B cell (primary cell): Measurements from ENCODE around the gene SWT1. TPM values are rescaled to one million over a fixed set of nuclear protein-coding genes. Genes with fewer than 3 reads are reported as not detected.
"Not testable (repeated sequence)": the region's sequence is repeated elsewhere in the genome, so short reads cannot be mapped to it uniquely, and the experiment has no call there.

Experiments used
- ATAC-seq: fragments of 200-7000 bp; cut with Tn5 transposase; one replicate; pipeline ENCODE4 v1.10.0; 2021; ENCODE audit warnings: low read depth, mild to moderate bottlenecking, moderate number of reproducible peaks, moderate library complexity
- CTCF ChIA-PET: fragments of 350-600 bp; sonication (Branson Sonifier 250); formaldehyde crosslinking; loops from one replicate; lab custom pipeline; 2021; ENCODE audit warnings: antibody characterized with exemption, inconsistent platforms; lab: Charles Lee
- POLR2A ChIA-PET: fragments of 350-600 bp; sonication (Branson Sonifier 250); formaldehyde crosslinking; loops from one replicate; lab custom pipeline; 2021; ENCODE audit warnings: antibody characterized with exemption; lab: Charles Lee
- DNase-seq: peaks from one replicate; pipeline ENCODE4 v3.0.0; 2013
- H2AFZ ChIP-seq: 2 replicates; pipeline ENCODE4 v1.6.1; 2012; ENCODE audit warnings: mild to moderate bottlenecking, low read depth, low read length; ENCODE audit not compliant: insufficient read depth, poor library complexity, severe bottlenecking
- H3K27ac ChIP-seq, 2 donors: 1 replicate in 1 of 2; 2 replicates in 1 of 2; pipeline ENCODE4 v1.5.1; 2012 to 2013; ENCODE audit warnings: low read length in 2 of 2, mild to moderate bottlenecking in 2 of 2, moderate library complexity in 1 of 2
- H3K27me3 ChIP-seq, 4 experiments: fragments of 200-600 bp in 1 of 4; sonication (generic) in 1 of 4; replicated peaks in 1 of 4; 1 replicate in 2 of 4; 2 replicates in 2 of 4; pipeline versions ENCODE4 v1.6.1 to v1.7.0; 2013 to 2016; ENCODE audit warnings: low read length in 3 of 4, mild to moderate bottlenecking in 2 of 4, mixed read lengths in 1 of 4, moderate library complexity in 1 of 4; ENCODE audit not compliant: insufficient read depth in 4 of 4, control insufficient read depth in 3 of 4; ENCODE audit errors: control extremely low read depth in 1 of 4
- H3K36me3 ChIP-seq, 2 experiments: replicated peaks in 1 of 2; 1 replicate in 1 of 2; 2 replicates in 1 of 2; pipeline versions ENCODE4 v1.6.1 to v1.7.1; 2013; ENCODE audit warnings: low read length in 1 of 2; ENCODE audit not compliant: insufficient read depth in 2 of 2, control insufficient read depth in 1 of 2; ENCODE audit errors: control extremely low read depth in 1 of 2, extremely low read depth in 1 of 2
- H3K4me1 ChIP-seq, 2 donors: fragments of 200-600 bp in 1 of 2; sonication (generic) in 1 of 2; 1 replicate in 1 of 2; 2 replicates in 1 of 2; pipeline versions ENCODE4 v1.5.1 to v1.6.1; 2013 to 2017; ENCODE audit warnings: low read length in 2 of 2; ENCODE audit not compliant: control insufficient read depth in 2 of 2, insufficient read depth in 2 of 2
- H3K4me2 ChIP-seq: replicated peaks from 2 replicates; pipeline ENCODE3; 2012; ENCODE audit warnings: mild to moderate bottlenecking, low read depth, low read length; ENCODE audit not compliant: poor library complexity, severe bottlenecking
- H3K4me3 ChIP-seq, 5 experiments: fragments of 200-600 bp in 1 of 5; sonication (generic) in 1 of 5; 1 replicate in 3 of 5; 2 replicates in 2 of 5; pipeline versions ENCODE4 v1.5.1 to v1.7.0; 2011 to 2016; ENCODE audit warnings: low read length in 4 of 5, mild to moderate bottlenecking in 4 of 5, low read depth in 2 of 5, control low read depth in 1 of 5, moderate library complexity in 1 of 5; ENCODE audit not compliant: insufficient read depth in 1 of 5; ENCODE audit errors: control extremely low read depth in 1 of 5, extremely low read depth in 1 of 5
- H3K79me2 ChIP-seq: fragments of 200-600 bp; sonication (generic); one replicate; pipeline ENCODE4 v1.6.0; 2016; ENCODE audit warnings: low read length; ENCODE audit not compliant: control insufficient read depth, insufficient read depth
- H3K9ac ChIP-seq: fragments of 200-600 bp; sonication (generic); 2 replicates; pipeline ENCODE4 v1.6.1; 2017; ENCODE audit warnings: mild to moderate bottlenecking, low read length, moderate library complexity
- H3K9me3 ChIP-seq, 3 donors: one replicate each; pipeline versions ENCODE4 v1.6.1 to v1.7.1; 2013; ENCODE audit warnings: low read length in 2 of 3; ENCODE audit not compliant: control insufficient read depth in 2 of 3, insufficient read depth in 1 of 3; ENCODE audit errors: control extremely low read depth in 1 of 3
- H4K20me1 ChIP-seq: 2 replicates; pipeline ENCODE4 v1.6.0; 2012; ENCODE audit warnings: mild to moderate bottlenecking, low read length; ENCODE audit not compliant: insufficient read depth, control insufficient read depth, poor library complexity, severe bottlenecking
- H3K27ac Mint-ChIP-seq: one replicate; pipeline ENCODE4 v1.8.0; 2021; ENCODE audit warnings: mixed read lengths
- H3K27me3 Mint-ChIP-seq: one replicate; pipeline ENCODE4 v1.8.0; 2021; ENCODE audit warnings: mixed read lengths
- H3K4me1 Mint-ChIP-seq: one replicate; pipeline ENCODE4 v1.8.0; 2021; ENCODE audit warnings: mixed read lengths
- H3K4me3 Mint-ChIP-seq: one replicate; pipeline ENCODE4 v1.8.0; 2021; ENCODE audit warnings: mixed read lengths
- H3K9me3 Mint-ChIP-seq: one replicate; pipeline ENCODE4 v1.8.0; 2022; ENCODE audit warnings: mixed read lengths; ENCODE audit not compliant: insufficient read depth
- CTCF ChIP-seq: fragments of 200-600 bp; IDR thresholded peaks from one replicate; pipeline ENCODE4 v1.8.0; 2022; ENCODE audit warnings: antibody characterized with exemption, mild to moderate bottlenecking
- EZH2 ChIP-seq: IDR thresholded peaks from 2 replicates; pipeline ENCODE4 v1.6.1; 2012; ENCODE audit warnings: borderline replicate concordance, low read depth, mild to moderate bottlenecking, moderate library complexity, low read length; ENCODE audit not compliant: insufficient read depth, poor library complexity, severe bottlenecking
- WGBS: methylation state at CpG from one replicate; pipeline ENCODE4 v1.1.5; 2013; ENCODE audit warnings: missing lambda C conversion rate; ENCODE audit not compliant: insufficient coverage; 5-methylcytosine and 5-hydroxymethylcytosine counted together
- intact Hi-C: fragments of 100-400 bp; cut with micrococcal nuclease; formaldehyde crosslinking; loops from one replicate; pipeline ENCODE4 v1.10.0; 2022
- polyA plus RNA-seq: library from polyadenylated mRNA; depleted of rRNA; stranded (reverse); fragments of >200 nt; gene quantifications from 2 replicates; pipeline ENCODE4 v1.2.3, GENCODE V29; 2012
- total RNA-seq, 2 donors: library from RNA; stranded (reverse); fragments of 120-200 nt in 1 of 2; gene quantifications; 1 replicate in 1 of 2; 2 replicates in 1 of 2; pipeline versions ENCODE4 v1.2.3 to v1.2.4, GENCODE V29; 2013 to 2022

Gene SWT1
- total and polyA plus RNA-seq, 2 donors (not counting 1 experiment from before 2014, with no cell fraction given) = 2.1 to 8.5 TPM

- H3K9me3 ChIP-seq = no peaks in the 10 kb centered on the region
- ATAC-seq = no peak
- ChIA-PET POLR2A (no interaction called here), CTCF (interaction anchor here (1.1 to 1.6 kb wide), 2 partner anchors 38 to 462 kb away, joined by 3 to 4 read pairs; no protein-coding TSS in a partner anchor)
- H3K4me3 ChIP-seq = no peak overlapping the region
- no CpG with 5 or more reads among the region's 3 CpGs for WGBS
- no peak overlapping the region for H3K9ac ChIP-seq
- H4K20me1 ChIP-seq = no peaks in the 10 kb centered on the region
- intact Hi-C loops = no loop called here
- no peak overlapping the region for H3K27ac ChIP-seq
- H3K4me2 ChIP-seq = no peak overlapping the region
- H2AFZ ChIP-seq = no peak overlapping the region
- no peak overlapping the region for H3K27ac Mint-ChIP-seq
- peaks cover 3% of the 10 kb centered on the region for H3K9me3 Mint-ChIP-seq
- no peaks in the 10 kb centered on the region for H3K79me2 ChIP-seq
- H3K27me3 ChIP-seq = no peaks in the 10 kb centered on the region
- H3K4me3 Mint-ChIP-seq = no peak overlapping the region
- H3K4me1 ChIP-seq = no peaks in the 10 kb centered on the region
- H3K27me3 Mint-ChIP-seq = no peaks in the 10 kb centered on the region
- peaks cover 0 to 2% of the 10 kb centered on the region in 2 experiments for H3K36me3 ChIP-seq
- no peaks in the 10 kb centered on the region for H3K4me1 Mint-ChIP-seq
- no peak for TF ChIP-seq CTCF
- no peak for TF ChIP-seq EZH2
- no peak for DNase-seq
Measured at GRCh38 chr1:185207980-185208602, 51.1 kb downstream of the SWT1 start.

GRCh38 chr1:185208626-185209180 is 51.7 kb downstream of the SWT1 start:
- no peaks in the 10 kb centered on the region for H3K9me3 ChIP-seq
- no peak overlapping the region for H3K4me3 ChIP-seq
- H3K9ac ChIP-seq = no peak overlapping the region
- H3K79me2 ChIP-seq = no peaks in the 10 kb centered on the region
- ChIA-PET POLR2A (no interaction called here), CTCF (interaction anchor here (0.7 to 1.6 kb wide), 3 partner anchors 39 to 462 kb away, joined by 3 to 4 read pairs (median 3); no protein-coding TSS in a partner anchor)
- Mint-ChIP-seq H3K4me1 (no peaks in the 10 kb centered on the region), H3K27ac (no peak overlapping the region), H3K4me3 (no peak overlapping the region), H3K9me3 (peaks cover 3% of the 10 kb centered on the region), H3K27me3 (no peaks in the 10 kb centered on the region)
- H3K4me2 ChIP-seq = no peak overlapping the region
- H4K20me1 ChIP-seq = no peaks in the 10 kb centered on the region
- no peak overlapping the region for H3K27ac ChIP-seq
- no peaks in the 10 kb centered on the region for H3K4me1 ChIP-seq
- peaks cover 0 to 2% of the 10 kb centered on the region in 2 experiments for H3K36me3 ChIP-seq
- 96% methylated on average over 3 of the region's 5 CpGs for WGBS
- intact Hi-C loops = no loop called here
- TF ChIP-seq EZH2 = no peak
- TF ChIP-seq CTCF = no peak
- DNase-seq = no peak
- no peaks in the 10 kb centered on the region for H3K27me3 ChIP-seq
- H2AFZ ChIP-seq = no peak overlapping the region
- no peak for ATAC-seq

- H3K4me3 Mint-ChIP-seq, H2AFZ ChIP-seq, H3K4me2 ChIP-seq, H3K79me2 ChIP-seq, intact Hi-C loops, H3K27me3 ChIP-seq, H3K27me3 Mint-ChIP-seq, ATAC-seq, H3K4me1 ChIP-seq, H3K4me1 Mint-ChIP-seq, H3K9ac ChIP-seq, H3K36me3 ChIP-seq, H3K4me3 ChIP-seq, H4K20me1 ChIP-seq, H3K9me3 ChIP-seq, H3K9me3 Mint-ChIP-seq, H3K27ac Mint-ChIP-seq, DNase-seq, POLR2A ChIA-PET, H3K27ac ChIP-seq: not testable (repeated sequence)
- no CpG with 5 or more reads among the region's 1 CpG for WGBS
- CTCF ChIA-PET = interaction anchor here (1.6 kb wide), 1 partner anchor 39 kb away, joined by 4 read pairs; no protein-coding TSS in a partner anchor
Measured at GRCh38 chr1:185209357-185209756, 52.4 kb downstream of the SWT1 start.
